Measurements from ENCODE around the gene PCDHGA3. TPM values are rescaled to one million over a fixed set of nuclear protein-coding genes. Genes with fewer than 3 reads are reported as not detected.

PCDHGA3 gene
- total and polyA plus RNA-seq, 2 experiments from 2014 or later, result 0.63 to 0.90 TPM

GRCh38 chr5:141362719-141363118 lies 19.1 kb downstream of the PCDHGA3 start (continued):
- no peak for TF ChIP-seq EZH2phosphoT487 (IDR thresholded peaks at IDR 0.05; ENCODE audit: unreplicated experiment)
- TF ChIP-seq ZNF114 (CRISPR knock-in tag; IDR thresholded peaks at IDR 0.05), result no peak
- TF ChIP-seq CTCF (conservative IDR thresholded peaks at IDR 0.05; ENCODE audit: low read depth in 2 of 2), result no peak
- TF ChIP-seq REST (IDR thresholded peaks at IDR 0.05; ENCODE audit: unreplicated experiment), result no peak

- H3K4me2 ChIP-seq, result peak within 1 kb of the TSS; percentile 42
- peaks cover 4% of the 10 kb centered on the region; the same call in 1 of the 2 replicates for H3K36me3 ChIP-seq (ENCODE audit: insufficient read depth)
- no peaks in the 10 kb centered on the region for H3K27me3 ChIP-seq (ENCODE audit: insufficient read depth)
- DNase-seq (ENCODE audit: low spot score) (no peak), ATAC-seq (no peak)
- H3K4me3 ChIP-seq, result peak within 1 kb of the TSS; percentile 15
- H3K4me1 Mint-ChIP-seq, result peaks cover 14% of the 10 kb centered on the region
- TF ChIP-seq CTCF (conservative IDR thresholded peaks at IDR 0.05; ENCODE audit: low read depth in 2 of 2) (peak in 1 of 2 experiments; percentile 37; a peak in 2 of 4 replicates), ETS1 (IDR thresholded peaks at IDR 0.05) (no peak)
- H3K79me2 ChIP-seq (replicated peaks; ENCODE audit: insufficient read depth), result no peaks in the 10 kb centered on the region
- H3K27ac Mint-ChIP-seq, result no peak within 1 kb of the TSS
- H3K4me3 Mint-ChIP-seq, result no peak within 1 kb of the TSS
- H3F3A ChIP-seq (replicated peaks; ENCODE audit: low read depth), result 0 out of 2 replicates have a peak, but pooled peaks cover 3% of the 10 kb centered on the region
- peaks cover 71% of the 10 kb centered on the region for H3K9me3 Mint-ChIP-seq
- no peaks in the 10 kb centered on the region for H4K20me1 ChIP-seq (replicated peaks; ENCODE audit: insufficient read depth)
- no peak within 1 kb of the TSS for H3K27ac ChIP-seq (ENCODE audit: low read depth)
- peaks cover 17% of the 10 kb centered on the region; the same call in 1 of the 2 replicates for H3K4me1 ChIP-seq (ENCODE audit: insufficient read depth)
- H2AFZ ChIP-seq, result no peak within 1 kb of the TSS
- no peaks in the 10 kb centered on the region for H3K9me2 ChIP-seq (ENCODE audit: insufficient read depth)
- H3K36me3 Mint-ChIP-seq (ENCODE audit: low read depth), result peaks cover 64% of the 10 kb centered on the region
- H3K27me3 Mint-ChIP-seq (ENCODE audit: insufficient read depth, low read depth, poor library complexity), result peaks cover 14% of the 10 kb centered on the region
These were observed 20.5 kb downstream of the PCDHGA3 start, which contains the start of gene PCDHGA5 for GRCh38 chr5:141363952-141364660. Gene PCDHGA5 (plus strand): TSS chr5:141364162. CDS start chr5:141364331, 169 bp downstream.

All from GM23338 (cell line).